ENCODE measurements around the gene CFAP77.

- TF ChIP-seq POLR2AphosphoS5 (IDR thresholded peaks at IDR 0.05) (no peak), CTCF (IDR thresholded peaks at IDR 0.05) (no peak), POLR2A (IDR thresholded peaks at IDR 0.05) (no peak)
These were observed 110.6 kb downstream of the CFAP77 start for GRCh38 chr9:132520612-132521011.

All from transverse colon (tissue), 4 donors.